OCI-M2 (cell line): ENCODE results near the gene CES1.
"Not testable (repeated sequence)": the region's sequence is repeated elsewhere in the genome, so short reads cannot be mapped to it uniquely, and the experiment has no call there.

Experiments
- DNase-seq: peaks from one replicate; lab custom pipeline; 2025; ENCODE audit not compliant: unreplicated experiment; lab: John Stamatoyannopoulos, UW

The CES1 gene

GRCh38 chr16:55832425-55832772 lies 497 bp downstream of the CES1 start:
- no peak for DNase-seq

- no peak for DNase-seq
Observed at GRCh38 chr16:55830658-55831294, 2.1 kb downstream of the CES1 start.

- not testable (repeated sequence) for DNase-seq
Observed at GRCh38 chr16:55829232-55829631, 3.7 kb downstream of the CES1 start.

GRCh38 chr16:55828680-55829079 lies 4.2 kb downstream of the CES1 start:
- no peak for DNase-seq

GRCh38 chr16:55825115-55825728 lies 7.7 kb downstream of the CES1 start:
- no peak for DNase-seq

GRCh38 chr16:55824473-55825000 lies 8.4 kb downstream of the CES1 start:
- no peak for DNase-seq

GRCh38 chr16:55822280-55822810 lies 10.6 kb downstream of the CES1 start:
- DNase-seq: no peak

GRCh38 chr16:55821210-55821609 lies 11.7 kb downstream of the CES1 start:
- no peak for DNase-seq

GRCh38 chr16:55820615-55821014 lies 12.3 kb downstream of the CES1 start:
- no peak for DNase-seq

GRCh38 chr16:55817236-55817912 lies 15.5 kb downstream of the CES1 start:
- DNase-seq: no peak

- not testable (repeated sequence) for DNase-seq
Observed at GRCh38 chr16:55816222-55816621, 16.7 kb downstream of the CES1 start.

GRCh38 chr16:55815320-55815719 lies 17.6 kb downstream of the CES1 start:
- no peak for DNase-seq

- DNase-seq: not testable (repeated sequence)
Observed at GRCh38 chr16:55814174-55814573, 18.7 kb downstream of the CES1 start.

- not testable (repeated sequence) for DNase-seq
Observed at GRCh38 chr16:55813730-55814129, 19.2 kb downstream of the CES1 start.

- DNase-seq: no peak
Observed at GRCh38 chr16:55812951-55813350, 19.9 kb downstream of the CES1 start.

GRCh38 chr16:55811811-55812210 lies 21.1 kb downstream of the CES1 start:
- no peak for DNase-seq

GRCh38 chr16:55810451-55810961 lies 22.4 kb downstream of the CES1 start:
- no peak for DNase-seq

GRCh38 chr16:55809851-55810250 lies 23.0 kb downstream of the CES1 start:
- DNase-seq: no peak

GRCh38 chr16:55809386-55809785 lies 23.5 kb downstream of the CES1 start:
- DNase-seq: no peak

GRCh38 chr16:55808286-55808685 lies 24.6 kb downstream of the CES1 start:
- DNase-seq: not testable (repeated sequence)

GRCh38 chr16:55805104-55805503 lies 27.8 kb downstream of the CES1 start:
- not testable (repeated sequence) for DNase-seq

- DNase-seq: not testable (repeated sequence)
Observed at GRCh38 chr16:55803681-55804080, 29.2 kb downstream of the CES1 start.
